ENCODE data around the gene TTLL1.

DNA sequence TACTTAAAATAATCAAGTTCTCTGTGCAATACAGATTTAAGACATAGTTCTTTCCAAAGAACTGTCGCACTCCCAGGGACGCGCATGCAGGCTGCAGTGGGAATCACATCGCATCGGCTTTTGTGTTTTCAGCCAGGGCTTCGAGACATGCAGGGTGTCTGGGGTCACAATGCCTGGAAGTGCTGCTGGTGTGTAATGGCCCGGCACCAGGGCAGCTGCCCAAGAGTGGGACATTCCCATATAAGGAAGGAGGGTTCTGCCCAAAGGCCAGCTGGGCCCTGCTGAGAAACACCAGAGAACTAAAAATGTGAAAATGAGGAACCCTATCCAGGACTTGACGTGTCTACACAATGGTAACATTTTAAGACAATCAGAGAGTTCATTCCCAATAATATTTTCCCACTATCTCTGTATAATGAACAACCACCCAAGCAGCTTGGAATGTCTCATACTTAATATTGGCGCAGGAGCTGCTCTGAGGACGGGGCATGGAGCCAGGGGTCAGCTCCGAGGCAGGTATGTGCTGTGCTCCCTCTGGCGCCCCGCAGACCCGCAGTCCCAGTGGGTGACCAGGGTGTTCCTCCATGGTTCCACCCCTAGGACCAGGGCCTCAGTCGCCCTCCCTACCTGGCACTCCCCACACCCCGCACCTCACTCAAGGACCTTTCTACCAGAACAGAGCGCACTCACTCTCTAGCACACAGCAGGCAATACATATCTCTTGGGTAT, 42.7 kb upstream of the TTLL1 start:
- TF ChIP-seq, protein P1, sequence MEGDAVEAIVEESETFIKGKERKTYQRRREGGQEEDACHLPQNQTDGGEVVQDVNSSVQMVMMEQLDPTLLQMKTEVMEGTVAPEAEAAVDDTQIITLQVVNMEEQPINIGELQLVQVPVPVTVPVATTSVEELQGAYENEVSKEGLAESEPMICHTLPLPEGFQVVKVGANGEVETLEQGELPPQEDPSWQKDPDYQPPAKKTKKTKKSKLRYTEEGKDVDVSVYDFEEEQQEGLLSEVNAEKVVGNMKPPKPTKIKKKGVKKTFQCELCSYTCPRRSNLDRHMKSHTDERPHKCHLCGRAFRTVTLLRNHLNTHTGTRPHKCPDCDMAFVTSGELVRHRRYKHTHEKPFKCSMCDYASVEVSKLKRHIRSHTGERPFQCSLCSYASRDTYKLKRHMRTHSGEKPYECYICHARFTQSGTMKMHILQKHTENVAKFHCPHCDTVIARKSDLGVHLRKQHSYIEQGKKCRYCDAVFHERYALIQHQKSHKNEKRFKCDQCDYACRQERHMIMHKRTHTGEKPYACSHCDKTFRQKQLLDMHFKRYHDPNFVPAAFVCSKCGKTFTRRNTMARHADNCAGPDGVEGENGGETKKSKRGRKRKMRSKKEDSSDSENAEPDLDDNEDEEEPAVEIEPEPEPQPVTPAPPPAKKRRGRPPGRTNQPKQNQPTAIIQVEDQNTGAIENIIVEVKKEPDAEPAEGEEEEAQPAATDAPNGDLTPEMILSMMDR (conservative IDR thresholded peaks at IDR 0.05 in 1 of 2, IDR thresholded peaks at IDR 0.05 in 1 of 2; ENCODE audit: low read depth in 1 of 2, low read length in 2 of 2): no peak
- TF ChIP-seq EZH2 (IDR thresholded peaks at IDR 0.05; ENCODE audit: low read length, missing control alignments): no peak

All from fibroblast of lung (primary cell).